Kasumi-1 (cell line): ENCODE measurements around the gene RUNX1.

Source experiments
- DNase-seq, 2 experiments: peaks; one replicate each; lab custom pipeline; 2025; lab: John Stamatoyannopoulos, UW

RUNX1 gene

GRCh38 chr21:34923626-34924025, 125.5 kb downstream of the RUNX1 start:
- no peak for DNase-seq

GRCh38 chr21:34923202-34923601, 125.9 kb downstream of the RUNX1 start:
- no peak for DNase-seq

- DNase-seq, result no peak
Measured at GRCh38 chr21:34922479-34922878, 126.6 kb downstream of the RUNX1 start.

GRCh38 chr21:34921151-34921550, 128.0 kb downstream of the RUNX1 start:
- DNase-seq, result no peak

- DNase-seq, result no peak
Measured at GRCh38 chr21:34919406-34919805, 129.7 kb downstream of the RUNX1 start.

GRCh38 chr21:34916446-34916845, 132.7 kb downstream of the RUNX1 start:
- no peak for DNase-seq

- no peak for DNase-seq
Measured at GRCh38 chr21:34915364-34915841, 133.7 kb downstream of the RUNX1 start.

GRCh38 chr21:34914239-34914638, 134.9 kb downstream of the RUNX1 start:
- no peak for DNase-seq

- DNase-seq, result no peak
Measured at GRCh38 chr21:34913811-34914210, 135.3 kb downstream of the RUNX1 start.

- peak in 1 of 2 experiments; percentile 40 for DNase-seq
Measured at GRCh38 chr21:34912022-34912945, 136.8 kb downstream of the RUNX1 start.

GRCh38 chr21:34911360-34911759, 137.7 kb downstream of the RUNX1 start:
- DNase-seq, result peak; percentile 94 to 95

- DNase-seq, result no peak
Measured at GRCh38 chr21:34910396-34910795, 138.7 kb downstream of the RUNX1 start.

GRCh38 chr21:34909492-34910292, 139.4 kb downstream of the RUNX1 start:
- DNase-seq, result peak in 1 of 2 experiments; percentile 60

- peak; percentile 98 for DNase-seq
Measured at GRCh38 chr21:34908419-34909055, 140.6 kb downstream of the RUNX1 start.

- DNase-seq, result peak; percentile 74 to 80
Measured at GRCh38 chr21:34907461-34908418, 141.4 kb downstream of the RUNX1 start.

- no peak for DNase-seq
Measured at GRCh38 chr21:34906401-34906800, 142.7 kb downstream of the RUNX1 start.

GRCh38 chr21:34905218-34905537, 143.9 kb downstream of the RUNX1 start:
- no peak for DNase-seq

- no peak for DNase-seq
Measured at GRCh38 chr21:34904526-34905217, 144.4 kb downstream of the RUNX1 start.

- DNase-seq, result no peak
Measured at GRCh38 chr21:34900376-34900775, 148.7 kb downstream of the RUNX1 start.

- no peak for DNase-seq
Measured at GRCh38 chr21:34899760-34900159, 149.3 kb downstream of the RUNX1 start.

- DNase-seq, result no peak
Measured at GRCh38 chr21:34899302-34899701, 149.8 kb downstream of the RUNX1 start.
